Measurements from ENCODE around the gene IFIT1B.

DNA sequence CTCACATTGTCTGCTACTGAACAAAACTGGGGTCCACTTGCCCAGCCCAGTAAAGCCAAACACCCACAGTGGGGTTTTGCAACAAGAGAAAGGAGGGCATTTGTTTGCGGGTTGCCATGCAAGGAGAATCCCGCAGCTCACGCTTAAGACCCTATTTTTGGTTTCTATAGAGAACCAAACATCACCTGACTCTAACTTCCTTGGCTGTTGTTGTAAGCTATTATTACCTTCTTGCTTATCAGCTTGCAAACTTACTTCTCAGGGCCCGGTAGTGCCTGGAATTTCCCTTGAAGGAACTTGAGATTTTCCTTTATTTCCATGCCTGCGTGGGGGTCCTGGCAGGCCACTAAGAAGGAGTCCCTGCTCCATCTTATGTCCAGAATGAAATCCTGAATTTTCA is 29.4 kb upstream of the IFIT1B start:
- TF ChIP-seq, protein P1, sequence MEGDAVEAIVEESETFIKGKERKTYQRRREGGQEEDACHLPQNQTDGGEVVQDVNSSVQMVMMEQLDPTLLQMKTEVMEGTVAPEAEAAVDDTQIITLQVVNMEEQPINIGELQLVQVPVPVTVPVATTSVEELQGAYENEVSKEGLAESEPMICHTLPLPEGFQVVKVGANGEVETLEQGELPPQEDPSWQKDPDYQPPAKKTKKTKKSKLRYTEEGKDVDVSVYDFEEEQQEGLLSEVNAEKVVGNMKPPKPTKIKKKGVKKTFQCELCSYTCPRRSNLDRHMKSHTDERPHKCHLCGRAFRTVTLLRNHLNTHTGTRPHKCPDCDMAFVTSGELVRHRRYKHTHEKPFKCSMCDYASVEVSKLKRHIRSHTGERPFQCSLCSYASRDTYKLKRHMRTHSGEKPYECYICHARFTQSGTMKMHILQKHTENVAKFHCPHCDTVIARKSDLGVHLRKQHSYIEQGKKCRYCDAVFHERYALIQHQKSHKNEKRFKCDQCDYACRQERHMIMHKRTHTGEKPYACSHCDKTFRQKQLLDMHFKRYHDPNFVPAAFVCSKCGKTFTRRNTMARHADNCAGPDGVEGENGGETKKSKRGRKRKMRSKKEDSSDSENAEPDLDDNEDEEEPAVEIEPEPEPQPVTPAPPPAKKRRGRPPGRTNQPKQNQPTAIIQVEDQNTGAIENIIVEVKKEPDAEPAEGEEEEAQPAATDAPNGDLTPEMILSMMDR (conservative IDR thresholded peaks at IDR 0.05; ENCODE audit: low read depth, low read length) = no peak
- no peak for TF ChIP-seq EZH2phosphoT487 (IDR thresholded peaks at IDR 0.05; ENCODE audit: borderline replicate concordance, low read length)
